HG03520 (cell line): ENCODE measurements around the gene SNRNP35.
"Not testable (repeated sequence)": the region's sequence is repeated elsewhere in the genome, so short reads cannot be mapped to it uniquely, and the experiment has no call there.

Source experiments
- ATAC-seq: cut with Tn5 transposase; IDR thresholded peaks from one replicate; pipeline ENCODE4 v1.9.1; 2021; ENCODE audit warnings: mild to moderate bottlenecking, moderate library complexity; ENCODE audit not compliant: unreplicated experiment

SNRNP35 gene

DNA sequence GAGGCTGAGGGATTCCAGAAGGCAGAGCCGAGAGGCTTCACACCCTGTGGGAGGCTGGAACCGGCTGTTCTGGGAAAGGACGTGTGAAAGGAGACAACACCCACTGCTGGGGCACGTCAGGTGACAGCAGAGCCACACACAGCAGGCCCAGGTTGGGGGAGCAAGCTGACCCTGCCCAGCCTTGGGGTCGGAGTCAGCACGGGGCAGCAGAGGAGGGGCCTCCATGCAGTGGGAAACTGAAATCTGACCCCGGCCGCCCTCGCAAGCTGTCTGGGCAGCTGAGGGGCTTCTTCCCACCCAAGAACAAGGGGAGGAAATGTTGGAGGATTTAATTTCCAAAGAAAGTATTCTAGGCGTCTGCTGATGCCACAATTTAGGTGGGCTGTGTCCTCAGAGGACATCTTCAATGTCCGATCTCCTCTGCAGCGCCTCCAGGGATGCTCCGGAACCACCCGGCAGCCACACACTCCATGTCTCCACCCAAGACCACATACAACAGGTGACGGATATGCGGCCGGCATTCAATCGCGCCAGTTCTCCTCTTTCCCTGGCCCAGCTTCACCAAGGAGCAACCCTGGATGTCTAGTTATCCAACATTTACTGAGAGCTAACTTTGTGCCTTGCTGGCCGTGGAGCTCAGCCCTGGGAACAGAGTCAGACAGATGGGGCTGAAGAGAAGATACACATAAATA lies 30.7 kb downstream of the SNRNP35 start:
- no peak for ATAC-seq

DNA sequence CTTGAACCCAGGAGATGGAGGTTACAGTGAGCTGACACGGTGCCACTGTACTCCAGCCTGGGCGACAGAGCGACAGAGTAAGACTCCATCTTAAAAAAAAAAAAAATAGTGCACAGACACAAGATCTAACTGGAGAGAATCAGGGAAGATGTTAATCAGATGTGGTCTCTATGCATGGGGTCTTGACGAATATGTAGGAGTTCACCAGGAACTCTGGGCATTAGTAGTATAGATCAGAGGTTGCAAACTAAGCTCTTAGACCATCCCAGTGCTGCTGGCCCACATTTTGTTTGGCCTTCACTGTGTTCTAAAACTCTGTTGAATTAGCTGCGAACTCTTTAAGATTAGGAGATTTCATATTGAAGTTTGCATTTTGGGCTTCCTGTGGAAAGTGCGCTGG lies 31.6 kb downstream of the SNRNP35 start:
- no peak for ATAC-seq

DNA sequence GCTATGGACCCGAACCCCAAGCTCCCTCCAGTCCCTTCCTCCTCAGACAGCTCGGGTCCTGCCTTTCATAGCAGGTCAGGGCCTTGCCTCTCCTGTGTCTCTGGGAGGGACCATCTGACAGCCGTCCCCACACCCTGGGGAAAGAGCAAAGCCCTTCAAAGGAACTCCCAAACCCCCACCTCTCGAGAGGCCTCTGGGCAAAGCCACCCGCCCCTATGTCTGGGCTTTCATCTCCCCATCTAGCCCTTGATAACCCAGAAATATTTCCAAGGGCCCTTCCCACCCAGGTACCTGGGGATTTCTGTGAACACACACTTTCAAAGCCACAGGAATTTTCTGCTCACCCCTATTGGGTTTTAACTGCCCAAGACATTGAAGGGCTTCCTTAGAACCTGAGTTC lies 32.1 kb downstream of the SNRNP35 start:
- ATAC-seq = no peak

DNA sequence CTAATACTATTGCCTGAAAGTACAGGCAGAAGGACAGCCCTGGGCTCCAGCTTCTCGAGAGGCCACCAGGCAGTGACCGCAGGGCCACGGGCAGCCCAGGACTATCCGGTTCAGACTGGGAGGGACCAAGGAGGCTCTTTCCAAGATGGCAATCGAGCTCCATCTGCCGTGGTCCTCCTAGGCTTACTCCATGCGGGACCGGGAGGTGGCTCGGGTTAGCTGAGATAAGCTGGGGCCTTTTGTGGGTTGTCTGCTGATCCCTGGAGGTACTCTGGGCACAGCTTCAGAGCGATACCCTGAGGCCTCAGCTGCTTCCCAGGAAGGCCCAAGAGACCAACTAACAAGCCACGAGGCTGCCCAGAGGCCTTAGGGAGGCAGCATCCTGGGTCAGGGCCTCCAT lies 33.1 kb downstream of the SNRNP35 start:
- no peak for ATAC-seq

DNA sequence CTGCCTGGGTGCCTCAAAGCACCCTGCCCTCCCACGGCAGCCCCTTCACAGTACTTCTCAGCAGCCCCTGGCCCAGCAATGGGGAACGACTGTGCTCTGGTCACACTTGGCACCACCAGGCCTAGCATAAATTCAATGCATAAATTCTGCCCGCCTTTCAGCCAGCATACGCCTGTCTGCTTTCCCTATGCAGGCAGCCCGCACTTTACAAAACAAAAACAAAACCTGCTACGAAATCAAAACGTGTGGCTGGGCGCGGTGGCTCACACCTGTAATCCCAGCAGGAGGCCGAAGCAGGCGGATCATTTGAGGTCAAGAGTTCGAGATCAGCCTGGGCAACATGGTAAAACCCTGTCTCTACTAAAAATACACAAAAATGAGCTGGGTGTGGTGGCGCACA lies 33.5 kb downstream of the SNRNP35 start:
- ATAC-seq = no peak

DNA sequence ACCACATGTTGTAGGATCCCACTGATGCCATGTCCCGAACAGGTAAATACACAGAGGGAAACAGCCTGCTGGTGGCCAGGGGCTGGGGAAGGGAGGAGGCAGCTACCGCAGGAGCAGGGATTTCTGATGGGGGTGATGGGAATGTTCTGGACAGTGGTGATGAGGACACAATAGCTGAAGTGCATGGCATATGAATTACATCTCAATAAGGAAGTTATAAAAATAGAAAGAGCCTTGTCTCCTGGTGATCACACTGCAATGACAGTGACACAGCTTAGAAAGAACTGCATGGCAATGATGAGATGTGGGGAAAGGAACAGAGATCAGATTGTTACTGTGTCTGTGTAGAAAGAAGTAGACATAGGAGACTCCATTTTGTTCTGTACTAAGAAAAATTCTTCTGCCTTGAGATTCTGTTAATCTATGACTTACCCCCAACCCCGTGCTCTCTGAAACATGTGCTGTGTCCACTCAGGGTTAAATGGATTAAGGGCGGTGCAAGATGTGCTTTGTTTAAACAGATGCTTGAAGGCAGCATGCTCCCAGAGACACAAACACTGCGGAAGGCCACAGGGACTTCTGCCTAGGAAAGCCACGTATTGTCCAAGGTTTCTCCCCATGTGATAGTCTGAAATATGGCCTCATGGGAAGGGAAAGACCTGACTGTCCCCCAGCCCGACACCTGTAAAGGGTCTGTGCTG lies 34.5 kb downstream of the SNRNP35 start:
- ATAC-seq = not testable (repeated sequence)

DNA sequence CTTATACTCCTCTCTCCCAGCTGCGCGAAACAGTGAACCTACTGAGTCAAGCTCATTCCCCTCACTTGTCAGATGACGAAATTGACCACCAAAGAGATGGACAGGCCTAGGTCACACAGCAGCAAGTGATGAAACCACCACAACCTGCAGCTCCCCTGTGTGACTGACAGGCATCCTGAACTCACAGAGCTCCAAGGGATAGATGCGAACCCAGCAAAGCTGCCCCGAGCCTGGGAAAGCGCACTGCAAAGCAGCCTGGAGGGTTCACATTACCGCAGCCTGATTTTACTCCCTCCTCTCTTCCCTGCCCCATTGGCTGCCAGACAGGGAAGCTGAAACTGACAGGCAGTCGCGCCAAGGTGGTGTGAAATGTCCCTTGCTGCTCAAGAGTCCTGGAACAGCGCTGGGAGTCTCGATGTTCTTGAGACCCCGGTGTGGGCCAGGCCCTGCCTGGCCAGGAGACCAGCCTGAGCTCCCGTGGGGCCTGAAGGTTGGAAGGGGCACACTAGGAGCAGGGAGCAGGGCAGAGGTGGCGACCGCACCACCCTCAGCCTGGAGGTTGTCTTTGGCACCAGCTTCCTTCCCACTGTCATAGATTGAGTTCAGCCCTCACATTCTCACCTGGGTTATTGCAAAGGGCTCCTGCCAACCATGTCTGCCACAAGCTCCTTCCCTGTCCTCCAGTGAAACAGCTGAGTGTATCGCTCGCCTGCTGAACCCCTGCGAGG lies 36.3 kb downstream of the SNRNP35 start:
- no peak for ATAC-seq

DNA sequence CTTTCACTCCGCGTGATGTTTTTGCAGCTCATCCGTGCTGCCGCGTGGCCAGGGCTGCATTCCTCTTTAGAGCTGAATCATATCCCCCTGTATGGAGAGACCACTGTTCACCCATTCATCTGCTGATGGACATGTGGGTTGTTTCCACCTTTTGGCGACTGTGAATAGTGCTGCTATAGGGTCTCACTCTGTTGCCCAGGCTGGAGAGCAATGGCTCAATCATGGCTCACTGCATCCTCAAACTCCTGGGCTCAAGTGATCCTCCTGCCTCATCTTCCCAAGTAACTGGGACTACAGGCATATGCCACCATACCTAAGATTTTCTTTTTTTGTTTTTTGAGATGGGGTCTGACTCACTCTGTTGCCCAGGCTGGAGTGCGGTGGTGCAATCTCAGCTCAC lies 39.1 kb downstream of the SNRNP35 start:
- ATAC-seq = no peak

DNA sequence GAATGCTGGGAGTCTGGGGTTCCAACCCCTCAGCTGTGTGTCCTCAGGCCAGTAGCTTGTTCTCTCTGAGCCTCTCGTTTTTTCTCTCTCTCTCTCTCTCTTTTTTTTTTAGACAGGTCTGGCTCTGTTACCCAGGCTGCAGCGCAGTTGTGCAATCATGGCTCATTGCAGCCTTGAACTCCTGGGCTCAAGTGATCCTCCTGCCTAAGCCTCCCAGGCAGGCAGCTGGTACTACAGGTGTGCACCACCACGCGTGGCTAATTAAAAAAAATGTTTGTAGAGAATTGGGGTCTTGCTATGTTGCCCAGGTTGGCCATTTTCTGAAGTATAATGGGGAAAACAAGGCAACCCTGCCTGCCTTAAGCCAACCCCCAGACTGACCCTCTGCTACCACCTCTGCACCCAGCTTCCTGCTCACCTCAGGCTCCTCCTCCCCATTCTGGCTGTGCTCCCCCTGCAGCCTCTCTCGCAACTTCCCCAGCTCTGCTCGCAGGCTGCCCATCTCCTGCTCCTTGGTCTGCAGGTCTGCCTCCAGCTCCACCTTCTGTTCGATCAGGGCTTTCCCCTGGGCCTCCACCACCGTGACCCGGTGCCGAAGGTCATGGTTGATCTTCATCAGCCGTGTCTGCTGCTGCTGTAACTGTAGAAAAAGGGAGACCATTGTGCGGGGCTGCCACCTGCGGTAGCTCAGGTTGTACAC lies 40.3 kb downstream of the SNRNP35 start:
- ATAC-seq = no peak

DNA sequence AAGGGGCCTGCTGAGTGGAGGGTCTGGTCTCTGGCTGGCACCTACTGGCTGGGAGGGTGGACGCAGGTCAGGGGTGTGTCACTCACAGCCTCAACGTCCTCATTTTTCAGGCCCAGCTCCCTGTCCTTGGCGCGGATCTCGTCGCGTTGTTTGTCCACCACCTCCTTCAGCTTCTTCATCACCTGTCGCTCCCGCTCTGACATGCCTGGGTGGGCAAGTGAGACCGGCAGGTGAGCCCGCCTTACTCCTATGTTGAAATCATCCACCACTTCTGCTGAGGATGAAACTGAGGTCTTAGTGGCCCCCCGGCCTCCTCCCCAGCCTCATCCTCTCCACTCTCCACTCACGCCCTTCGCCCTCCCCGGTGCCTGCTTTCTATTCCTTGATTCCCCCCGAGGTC lies 41.4 kb downstream of the SNRNP35 start:
- no peak for ATAC-seq

DNA sequence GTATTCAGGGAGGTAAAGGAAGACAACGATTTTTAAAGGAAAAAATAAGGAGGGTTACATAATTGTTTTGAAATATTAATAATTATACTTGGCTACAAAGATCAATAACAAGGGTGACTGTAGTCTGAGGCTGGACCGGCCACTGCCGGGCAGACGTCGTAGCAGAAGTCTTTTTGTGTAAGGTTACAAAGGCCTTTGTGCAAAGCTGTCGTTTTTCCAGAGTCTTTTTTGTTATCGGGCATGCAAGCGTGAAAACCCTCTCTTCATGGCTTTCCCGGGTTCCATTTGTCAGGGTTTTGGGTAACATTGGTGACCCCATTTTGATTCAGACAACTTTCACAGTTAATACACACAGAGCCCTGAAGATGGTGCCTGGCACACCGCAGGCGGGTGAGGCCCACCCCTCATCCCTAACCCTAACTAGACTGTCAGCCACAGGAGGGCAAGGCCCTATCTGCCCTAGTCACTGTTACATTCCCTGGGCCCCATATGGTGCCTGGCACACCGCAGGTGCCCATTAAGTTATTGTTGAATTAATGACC lies 44.3 kb downstream of the SNRNP35 start:
- no peak for ATAC-seq

DNA sequence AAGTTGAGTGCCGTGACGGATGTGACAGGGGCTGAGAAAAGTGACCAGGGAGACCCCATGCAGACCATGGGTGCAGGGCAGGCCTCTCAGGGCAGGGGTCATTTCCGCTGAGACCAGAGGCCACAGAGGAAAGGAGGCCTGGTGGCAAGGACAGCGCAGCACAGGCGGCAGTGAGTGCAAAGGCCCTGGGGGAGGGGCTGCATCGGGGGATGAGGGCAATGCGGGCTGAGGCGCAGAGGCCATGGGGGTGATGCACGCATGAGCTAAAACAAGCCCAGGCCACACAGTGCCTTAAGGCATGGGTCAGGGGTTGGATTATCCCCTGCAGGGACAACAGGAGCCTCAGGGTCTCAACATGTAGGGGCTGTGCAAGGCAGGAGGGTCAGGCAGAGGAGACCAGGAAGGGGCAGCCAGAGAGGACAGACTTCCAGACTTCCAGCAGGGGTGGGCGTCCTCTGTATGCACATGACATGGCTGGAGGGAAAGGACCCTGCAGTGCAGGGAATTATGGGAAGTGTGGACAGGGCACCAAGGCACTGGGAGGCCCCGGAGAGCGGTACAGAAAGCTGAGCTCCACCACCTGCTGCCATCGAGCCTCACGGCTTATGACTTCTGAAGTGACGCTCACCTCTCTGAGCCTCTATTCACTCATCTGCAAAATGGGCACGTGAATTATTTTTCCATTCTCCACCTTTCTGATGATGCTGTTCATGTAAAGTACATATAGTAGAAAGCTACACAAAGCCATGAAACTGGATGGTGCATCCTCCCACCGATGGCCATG lies 48.3 kb downstream of the SNRNP35 start:
- ATAC-seq = no peak

DNA sequence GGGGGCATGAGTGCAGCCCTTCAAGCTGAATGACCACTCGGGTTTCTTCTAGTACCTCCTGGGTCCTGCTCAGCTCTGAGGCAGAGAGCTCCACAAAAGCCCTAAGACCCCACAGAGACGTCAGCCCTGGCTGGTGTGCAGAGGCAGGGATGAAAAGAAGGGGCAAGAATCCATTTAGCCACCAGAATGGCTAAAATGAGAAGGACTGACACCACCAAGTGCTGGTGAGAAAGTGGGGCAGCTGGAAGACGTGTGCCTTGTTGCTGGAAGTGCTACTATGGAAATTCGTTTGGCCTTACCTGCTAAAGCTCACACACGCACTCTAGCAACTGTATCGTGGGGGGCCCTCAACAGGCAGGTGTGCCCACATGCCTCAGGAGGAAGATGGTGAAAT lies 48.9 kb downstream of the SNRNP35 start:
- ATAC-seq = no peak

DNA sequence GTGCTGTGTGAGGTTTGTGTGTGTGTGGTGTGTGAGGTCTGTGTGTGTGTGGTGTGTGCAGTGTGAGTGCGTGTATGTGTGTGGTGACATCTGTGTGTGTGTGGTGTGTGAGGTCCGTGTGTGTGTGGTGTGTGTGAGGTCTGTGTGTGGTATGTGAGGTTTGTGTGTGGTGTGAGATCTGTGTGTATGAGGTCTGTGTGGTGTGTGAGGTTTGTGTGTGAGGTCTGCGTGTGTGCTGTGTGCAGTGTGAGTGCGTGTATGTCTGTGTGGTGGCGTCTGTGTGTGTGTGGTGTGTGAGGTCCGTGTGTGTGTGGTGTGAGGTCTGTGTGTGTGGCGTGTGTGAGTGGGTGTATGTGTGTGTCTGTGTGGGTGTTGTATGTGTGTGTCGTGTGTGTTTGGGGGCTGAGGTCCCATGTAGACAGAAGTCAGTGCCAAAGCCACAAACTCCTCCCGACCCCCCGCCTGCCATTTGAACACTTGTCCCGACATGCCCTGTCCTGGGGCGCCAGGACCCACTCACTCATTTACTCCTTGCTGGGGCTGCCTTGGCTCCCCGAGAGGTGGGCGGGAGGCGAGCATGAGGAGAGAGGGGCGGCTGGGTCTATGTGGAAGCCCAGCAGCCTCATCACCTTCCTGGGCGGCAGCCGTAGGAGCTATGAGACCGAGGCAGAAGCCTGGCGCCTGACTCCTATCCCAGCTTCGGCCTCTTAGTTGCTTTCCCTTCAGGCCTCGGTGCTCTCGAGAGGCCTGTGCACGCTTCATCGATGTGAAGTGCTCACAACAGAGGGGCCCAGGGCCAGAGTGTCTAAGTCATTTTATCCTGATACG lies 55.1 kb downstream of the SNRNP35 start:
- no peak for ATAC-seq

DNA sequence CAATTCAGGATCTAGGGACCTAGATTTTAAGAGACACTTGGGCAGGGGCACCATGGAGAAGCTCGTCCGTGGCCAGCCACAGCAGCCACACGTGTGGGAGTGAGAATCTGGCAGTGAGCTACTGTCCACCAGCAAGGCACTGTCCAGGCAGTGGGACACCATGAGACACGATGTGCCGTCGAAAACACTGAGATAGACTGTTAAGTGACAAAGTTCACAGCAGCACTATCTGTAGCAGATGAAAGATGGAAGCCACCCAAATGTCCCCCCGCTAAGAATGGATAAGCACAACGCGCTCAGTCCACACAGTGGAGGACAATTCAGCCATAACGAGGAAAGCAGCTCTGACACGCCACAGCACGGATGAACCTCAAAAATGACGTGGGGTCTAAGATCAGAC lies 55.9 kb downstream of the SNRNP35 start:
- ATAC-seq = no peak

DNA sequence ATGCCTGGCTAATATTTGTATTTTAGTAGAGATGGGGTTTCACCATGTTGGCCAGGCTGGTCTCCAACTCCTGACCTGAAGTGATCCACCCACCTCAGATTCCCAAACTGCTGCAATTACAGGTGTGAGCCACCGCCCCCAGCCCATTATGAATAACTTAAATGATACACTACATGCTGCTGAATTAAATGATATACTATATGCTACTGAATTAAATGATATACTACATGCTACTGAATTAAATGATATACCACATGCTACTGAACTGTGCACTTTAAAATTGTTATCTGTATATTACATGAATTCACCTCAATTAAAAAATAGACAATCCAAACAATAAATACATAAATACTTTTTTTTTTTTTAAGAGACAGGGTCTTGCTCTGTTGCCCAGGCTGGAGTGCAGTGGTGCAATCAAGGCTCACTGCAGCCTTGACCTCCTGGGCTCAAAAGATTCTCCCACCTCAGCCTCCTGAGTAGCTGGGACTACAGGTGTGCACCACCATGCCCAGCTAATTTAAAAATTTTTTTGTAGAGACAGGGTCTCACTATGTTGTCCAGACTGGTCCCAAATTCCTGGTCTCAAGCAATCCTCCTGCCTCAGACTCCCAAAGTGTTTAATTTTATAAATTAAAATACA lies 56.8 kb downstream of the SNRNP35 start:
- ATAC-seq = not testable (repeated sequence)

DNA sequence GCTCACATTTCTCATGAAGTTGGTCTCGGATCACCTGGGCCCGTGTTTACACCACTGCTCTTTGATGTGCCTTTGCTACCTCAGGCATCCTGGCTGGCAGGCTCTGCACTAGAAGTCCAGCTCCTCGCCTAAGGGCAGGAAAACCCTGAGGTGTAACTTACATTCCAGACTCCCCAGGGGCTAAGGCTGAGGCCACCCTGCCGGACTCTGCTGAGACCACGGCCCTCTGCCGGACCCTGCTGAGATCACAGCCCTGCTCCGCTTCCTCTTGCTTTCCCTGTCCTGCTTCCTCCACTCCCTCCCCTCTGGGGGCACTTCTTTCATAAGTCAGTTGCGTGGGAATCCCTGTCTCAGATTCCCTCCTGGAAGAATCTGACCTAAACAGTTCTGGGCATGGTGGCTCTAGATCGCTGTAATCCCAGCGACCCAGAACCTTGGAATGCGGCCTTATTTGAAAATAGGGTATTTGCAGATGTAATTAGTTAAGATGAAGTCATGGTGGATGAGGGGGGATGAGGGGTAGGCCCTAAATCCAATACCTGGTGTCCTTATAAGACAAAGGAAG lies 58.4 kb downstream of the SNRNP35 start:
- ATAC-seq = no peak
